SU-DHL-6 (cell line): ENCODE results near the gene PSMB9.

Experiments
- EZH2phosphoT487 ChIP-seq: fragments of 200-600 bp; sonication (generic), shearing (Covaris generic); conservative IDR thresholded peaks from 2 replicates; pipeline ENCODE4 v1.6.1; 2018; ENCODE audit warnings: mild to moderate bottlenecking, antibody characterized with exemption, low read length, moderate library complexity, mixed read lengths
- TF ChIP-seq, protein P1 (sequence below): fragments of 200-600 bp; sonication (generic); IDR thresholded peaks from one replicate; pipeline ENCODE4 v1.5.1; 2017; ENCODE audit warnings: antibody characterized with exemption, mild to moderate bottlenecking, low read length, moderate library complexity; ENCODE audit not compliant: insufficient read depth, poor library complexity, severe bottlenecking

DNA sequence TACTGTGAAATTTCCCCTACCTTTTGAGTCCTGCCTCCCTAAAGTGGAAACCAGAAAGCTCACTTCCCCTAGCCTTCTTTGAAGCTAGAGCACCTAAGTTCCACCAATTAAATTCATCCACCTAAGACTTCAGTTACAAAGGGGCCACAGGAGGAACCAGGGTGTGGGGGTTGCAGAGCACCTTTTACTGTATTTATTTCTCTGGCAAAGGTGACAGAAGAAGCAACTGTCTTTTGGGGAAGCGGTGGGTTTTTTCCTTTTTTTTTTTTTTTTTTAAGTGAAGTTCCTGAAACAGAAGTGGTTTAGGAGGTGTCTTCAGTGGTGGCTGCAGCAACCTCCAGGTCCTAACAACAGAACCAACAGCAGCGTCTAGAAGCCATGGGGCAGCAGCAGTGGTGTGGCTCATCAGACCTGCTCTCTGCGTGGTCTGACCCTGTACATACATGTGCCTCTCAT, 13.1 kb downstream of the PSMB9 start:
- TF ChIP-seq, protein P1, sequence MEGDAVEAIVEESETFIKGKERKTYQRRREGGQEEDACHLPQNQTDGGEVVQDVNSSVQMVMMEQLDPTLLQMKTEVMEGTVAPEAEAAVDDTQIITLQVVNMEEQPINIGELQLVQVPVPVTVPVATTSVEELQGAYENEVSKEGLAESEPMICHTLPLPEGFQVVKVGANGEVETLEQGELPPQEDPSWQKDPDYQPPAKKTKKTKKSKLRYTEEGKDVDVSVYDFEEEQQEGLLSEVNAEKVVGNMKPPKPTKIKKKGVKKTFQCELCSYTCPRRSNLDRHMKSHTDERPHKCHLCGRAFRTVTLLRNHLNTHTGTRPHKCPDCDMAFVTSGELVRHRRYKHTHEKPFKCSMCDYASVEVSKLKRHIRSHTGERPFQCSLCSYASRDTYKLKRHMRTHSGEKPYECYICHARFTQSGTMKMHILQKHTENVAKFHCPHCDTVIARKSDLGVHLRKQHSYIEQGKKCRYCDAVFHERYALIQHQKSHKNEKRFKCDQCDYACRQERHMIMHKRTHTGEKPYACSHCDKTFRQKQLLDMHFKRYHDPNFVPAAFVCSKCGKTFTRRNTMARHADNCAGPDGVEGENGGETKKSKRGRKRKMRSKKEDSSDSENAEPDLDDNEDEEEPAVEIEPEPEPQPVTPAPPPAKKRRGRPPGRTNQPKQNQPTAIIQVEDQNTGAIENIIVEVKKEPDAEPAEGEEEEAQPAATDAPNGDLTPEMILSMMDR: no peak
- no peak for TF ChIP-seq EZH2phosphoT487
